C4-2B (cell line): Measurements from ENCODE around the gene SETD2.

Experiments
- H3K27ac ChIP-seq: fragments of 450-650 bp; 2 replicates; pipeline ENCODE4 v1.5.1; 2017
- ZFX ChIP-seq: fragments of 450-650 bp; IDR thresholded peaks from 2 replicates; pipeline ENCODE4 v1.6.1; 2017
- TF ChIP-seq, protein P1 (sequence below): fragments of 450-650 bp; conservative IDR thresholded peaks from 2 replicates; pipeline ENCODE4 v1.5.1; 2017; ENCODE audit warnings: mild to moderate bottlenecking

The SETD2 gene

DNA sequence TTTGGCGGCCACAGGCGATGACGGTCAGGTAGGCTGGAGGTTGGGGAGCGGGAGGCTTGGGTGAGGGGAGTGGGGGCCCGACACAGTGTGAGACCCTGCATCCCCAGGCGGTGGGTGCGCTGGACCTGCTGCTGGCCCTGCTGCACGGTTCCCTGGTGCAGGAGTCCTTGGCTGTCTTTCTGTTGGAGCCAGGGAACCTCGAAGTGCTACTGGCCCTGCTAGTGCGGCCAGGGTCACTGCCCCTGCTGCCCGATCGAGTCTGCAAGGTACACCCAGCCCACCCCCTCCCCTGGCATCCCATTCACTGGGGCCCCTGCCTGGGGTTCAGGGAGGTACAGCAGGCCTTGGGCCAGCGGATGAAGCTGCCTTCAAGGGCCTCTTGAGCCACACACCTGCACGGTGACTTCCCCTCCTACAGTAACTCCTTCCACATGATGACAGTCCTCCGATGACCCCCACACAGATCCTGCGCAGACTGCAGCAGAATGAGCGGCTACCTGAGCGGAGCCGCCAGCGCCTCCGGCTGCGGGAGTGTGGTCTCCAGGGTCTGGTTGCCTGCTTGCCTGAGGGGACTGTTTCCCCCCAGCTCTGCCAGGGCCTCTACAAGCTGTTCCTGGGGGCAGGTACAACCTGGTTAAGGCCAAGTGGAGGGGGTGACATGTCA is 164.9 kb downstream of the SETD2 start:
- no peak for TF ChIP-seq ZFX
- TF ChIP-seq, protein P1, sequence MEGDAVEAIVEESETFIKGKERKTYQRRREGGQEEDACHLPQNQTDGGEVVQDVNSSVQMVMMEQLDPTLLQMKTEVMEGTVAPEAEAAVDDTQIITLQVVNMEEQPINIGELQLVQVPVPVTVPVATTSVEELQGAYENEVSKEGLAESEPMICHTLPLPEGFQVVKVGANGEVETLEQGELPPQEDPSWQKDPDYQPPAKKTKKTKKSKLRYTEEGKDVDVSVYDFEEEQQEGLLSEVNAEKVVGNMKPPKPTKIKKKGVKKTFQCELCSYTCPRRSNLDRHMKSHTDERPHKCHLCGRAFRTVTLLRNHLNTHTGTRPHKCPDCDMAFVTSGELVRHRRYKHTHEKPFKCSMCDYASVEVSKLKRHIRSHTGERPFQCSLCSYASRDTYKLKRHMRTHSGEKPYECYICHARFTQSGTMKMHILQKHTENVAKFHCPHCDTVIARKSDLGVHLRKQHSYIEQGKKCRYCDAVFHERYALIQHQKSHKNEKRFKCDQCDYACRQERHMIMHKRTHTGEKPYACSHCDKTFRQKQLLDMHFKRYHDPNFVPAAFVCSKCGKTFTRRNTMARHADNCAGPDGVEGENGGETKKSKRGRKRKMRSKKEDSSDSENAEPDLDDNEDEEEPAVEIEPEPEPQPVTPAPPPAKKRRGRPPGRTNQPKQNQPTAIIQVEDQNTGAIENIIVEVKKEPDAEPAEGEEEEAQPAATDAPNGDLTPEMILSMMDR, result no peak; the same call in 1 of the 2 replicates
- H3K27ac ChIP-seq, result no peak overlapping the region

DNA sequence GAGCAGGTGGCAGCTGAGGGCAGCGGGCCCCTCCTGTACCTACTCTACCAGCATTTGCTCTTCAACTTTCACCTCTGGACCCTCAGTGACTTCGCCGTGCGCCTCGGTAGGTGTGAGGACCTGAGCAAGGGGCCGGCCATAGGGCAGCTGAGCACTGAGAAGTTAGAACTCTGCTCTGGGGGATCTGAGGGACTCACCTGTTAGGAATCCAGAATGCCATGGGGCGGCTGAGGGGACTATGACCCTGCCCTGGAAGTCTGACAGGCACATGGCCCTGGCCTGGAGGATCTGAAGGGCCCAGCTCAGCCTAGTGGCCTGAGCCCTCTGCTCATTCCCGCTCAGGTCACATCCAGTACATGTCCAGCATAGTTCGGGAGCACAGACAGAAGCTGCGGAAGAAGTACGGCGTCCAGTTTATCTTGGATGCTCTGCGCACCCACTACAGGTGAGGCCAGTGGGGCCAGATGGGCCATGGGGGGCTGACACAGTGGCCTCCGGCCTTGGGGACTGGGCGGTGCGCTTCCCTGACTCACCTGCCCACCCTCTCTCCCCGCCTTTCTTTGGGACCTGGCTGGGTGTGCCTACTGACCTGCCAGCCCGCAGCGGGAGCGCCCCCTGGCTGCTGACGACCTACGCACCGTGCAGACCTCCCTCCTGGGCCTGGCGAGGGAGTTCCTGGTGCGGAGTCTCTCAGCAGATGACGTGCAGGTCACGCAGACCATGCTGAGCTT is 165.6 kb downstream of the SETD2 start:
- H3K27ac ChIP-seq, result no peak overlapping the region
- TF ChIP-seq ZFX, result no peak
- TF ChIP-seq, protein P1, result no peak; the same call in 1 of the 2 replicates

DNA sequence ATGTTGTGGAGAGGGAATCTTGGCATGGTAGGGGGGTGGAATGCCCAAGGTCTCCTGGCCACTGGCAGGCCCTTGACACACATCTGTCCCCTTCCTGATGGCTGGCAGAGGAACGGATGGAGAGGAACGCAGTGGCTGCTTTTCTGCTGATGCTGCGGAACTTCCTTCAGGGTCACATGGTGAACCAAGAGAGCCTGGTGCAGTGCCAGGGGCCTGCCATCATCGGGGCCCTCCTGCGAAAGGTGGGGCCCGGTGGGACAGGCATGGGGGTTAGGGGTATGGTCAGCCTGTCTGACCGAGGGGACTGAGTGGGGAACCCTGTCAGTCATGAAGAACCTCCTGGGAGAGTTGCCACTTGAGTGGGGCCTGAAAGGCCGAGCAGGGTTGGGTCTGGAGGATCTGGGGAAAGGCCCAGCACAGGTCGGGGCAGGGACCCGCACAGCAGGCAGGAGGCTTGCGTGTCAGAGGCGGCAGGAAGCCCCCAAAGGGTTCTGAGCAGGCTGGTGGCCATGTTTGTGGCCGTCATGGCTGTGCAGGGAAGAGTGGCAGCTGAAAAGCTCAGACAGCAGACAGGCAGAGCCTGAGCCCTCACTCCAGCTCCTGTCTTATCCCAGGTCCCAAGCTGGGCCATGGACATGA is 166.3 kb downstream of the SETD2 start:
- TF ChIP-seq, protein P1, result no peak
- no peak for TF ChIP-seq ZFX
- H3K27ac ChIP-seq, result no peak overlapping the region

DNA sequence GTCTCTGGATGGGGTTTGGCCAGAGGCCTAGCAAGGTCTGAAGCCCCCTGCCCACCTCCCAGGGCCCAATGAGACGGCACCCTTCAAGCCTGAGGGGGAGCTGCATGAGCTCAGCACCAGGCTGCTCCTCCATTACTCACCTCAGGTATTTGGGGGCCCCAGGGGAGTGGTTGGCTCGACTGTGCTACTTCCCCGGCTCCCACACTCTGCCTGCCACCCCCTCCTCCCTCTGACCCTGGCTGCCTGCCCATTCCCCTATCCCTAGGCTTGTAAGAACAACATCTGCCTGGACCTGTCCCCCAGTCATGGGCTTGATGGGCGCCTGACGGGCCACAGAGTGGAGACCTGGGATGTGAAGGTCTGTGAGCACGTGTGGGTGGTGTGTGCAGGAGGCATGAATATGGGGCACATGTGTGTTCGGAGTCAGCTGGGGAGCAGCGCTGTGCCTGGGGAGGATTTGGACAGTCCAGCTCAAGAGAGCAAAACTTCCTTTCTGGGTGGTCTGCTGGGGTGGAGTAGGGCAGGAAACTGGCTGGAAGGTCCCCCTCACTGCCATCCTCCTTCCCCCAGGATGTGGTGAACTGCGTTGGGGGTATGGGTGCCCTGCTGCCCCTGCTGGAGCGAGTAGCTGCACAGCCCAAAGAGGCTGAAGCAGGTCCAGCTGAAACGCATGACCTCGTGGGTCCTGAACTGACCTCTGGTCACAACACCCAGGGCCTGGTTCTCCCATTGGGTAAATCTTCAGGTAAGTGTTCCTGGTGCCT is 167.0 kb downstream of the SETD2 start:
- TF ChIP-seq ZFX, result no peak
- TF ChIP-seq, protein P1, result no peak
- H3K27ac ChIP-seq, result no peak overlapping the region

DNA sequence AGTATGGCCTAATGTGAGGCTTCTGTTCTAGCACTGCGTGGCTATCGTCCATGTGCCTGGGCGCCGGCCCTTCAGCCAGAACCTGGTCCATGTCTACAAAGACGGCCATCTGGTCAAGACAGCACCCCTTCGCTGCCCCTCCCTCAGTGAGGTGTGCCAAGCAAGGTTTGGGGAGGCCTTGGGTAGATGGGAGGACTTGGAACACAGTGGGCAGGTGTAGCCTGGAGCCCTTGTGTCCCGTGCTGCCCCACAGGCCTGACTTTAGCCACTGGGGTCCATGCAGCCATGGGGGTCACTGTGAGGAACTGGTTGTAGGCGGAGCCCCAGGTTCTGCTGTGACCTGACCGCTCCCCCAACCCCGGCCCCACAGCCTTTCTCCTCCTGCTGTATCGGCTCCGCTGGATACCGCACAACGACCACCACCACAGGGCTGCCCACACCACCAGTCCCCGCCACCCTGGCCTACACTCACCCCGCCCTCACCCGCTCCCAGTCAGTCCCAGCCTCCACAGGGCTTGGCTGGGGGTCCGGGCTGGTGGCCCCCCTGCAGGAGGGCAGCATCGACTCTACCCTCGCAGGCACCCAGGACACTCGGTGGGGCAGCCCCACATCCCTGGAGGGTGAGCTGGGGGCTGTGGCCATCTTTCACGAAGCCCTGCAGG is 167.9 kb downstream of the SETD2 start:
- TF ChIP-seq, protein P1, result no peak
- TF ChIP-seq ZFX, result no peak
- H3K27ac ChIP-seq, result no peak overlapping the region

DNA sequence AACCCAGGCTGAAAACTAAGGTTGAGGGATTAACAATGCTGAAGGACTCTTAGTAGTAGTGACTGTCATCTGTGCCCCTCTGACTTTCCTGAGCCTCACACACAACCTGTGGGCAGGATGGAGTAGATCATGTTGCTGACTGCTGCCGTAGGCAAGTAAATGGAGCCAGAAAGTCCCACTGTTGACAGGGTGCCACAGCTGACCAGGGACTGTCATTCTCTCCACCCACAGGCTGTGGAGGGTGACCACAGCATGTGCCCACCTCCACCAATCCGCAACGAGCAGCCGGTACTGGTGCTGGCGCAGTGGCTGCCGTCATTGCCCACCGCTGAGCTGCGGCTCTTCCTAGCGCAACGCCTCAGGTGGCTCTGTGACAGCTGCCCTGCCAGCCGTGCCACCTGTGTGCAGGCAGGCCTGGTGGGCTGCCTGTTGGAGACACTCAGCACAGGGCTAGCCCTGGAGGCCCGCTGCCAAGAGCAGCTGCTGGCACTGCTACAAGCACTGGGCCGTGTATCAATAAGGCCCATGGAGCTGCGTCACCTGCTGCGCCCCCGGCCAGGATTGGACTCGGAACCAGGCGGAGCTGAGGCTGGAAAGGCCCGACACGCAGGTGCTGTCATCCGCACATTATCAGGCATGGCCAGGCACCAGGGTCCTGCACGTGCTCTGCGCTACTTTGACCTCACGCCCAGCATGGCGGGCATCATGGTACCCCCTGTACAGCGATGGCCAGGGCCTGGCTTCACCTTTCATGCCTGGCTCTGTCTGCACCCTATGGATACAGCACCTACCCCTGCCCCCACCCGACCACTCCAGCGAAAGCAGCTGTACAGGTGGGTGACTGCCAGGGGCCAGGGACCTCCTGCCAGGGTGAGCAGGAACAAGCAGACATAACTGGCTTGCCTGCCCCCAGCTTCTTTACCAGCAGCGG is 168.8 kb downstream of the SETD2 start:
- no peak for TF ChIP-seq ZFX
- TF ChIP-seq, protein P1, result no peak
- no peak overlapping the region for H3K27ac ChIP-seq
